Measurements from ENCODE around the gene CATSPER4. TPM values are rescaled to one million over a fixed set of nuclear protein-coding genes. Genes with fewer than 3 reads are reported as not detected.

The CATSPER4 gene
- not detected for polyA plus RNA-seq (2012; ENCODE audit: missing spikeins)

GRCh38 chr1:26190373-26190987, at the start of gene CATSPER4:
Gene CATSPER4 (plus strand): TSS chr1:26190602. CDS start chr1:26190628, 26 bp downstream.
- no peak for FAIRE-seq
- no peak for TF ChIP-seq TAF1 (IDR thresholded peaks at IDR 0.05; ENCODE audit: borderline replicate concordance, low read depth, low read length)
- TF ChIP-seq POLR2AphosphoS5 (IDR thresholded peaks at IDR 0.05; ENCODE audit: low read depth, low read length) = no peak
- no peak for TF ChIP-seq POLR2A (IDR thresholded peaks at IDR 0.05; ENCODE audit: low read depth, low read length)
- DNase-seq (ENCODE audit: insufficient read length) = no peak

GRCh38 chr1:26142159-26142558, 48.2 kb upstream of the CATSPER4 start:
- FAIRE-seq (no peak), DNase-seq (ENCODE audit: insufficient read length) (no peak)
- TF ChIP-seq POLR2AphosphoS5 (IDR thresholded peaks at IDR 0.05; ENCODE audit: low read depth, low read length) (no peak), POLR2A (IDR thresholded peaks at IDR 0.05; ENCODE audit: low read depth, low read length) (no peak), TAF1 (IDR thresholded peaks at IDR 0.05; ENCODE audit: borderline replicate concordance, low read depth, low read length) (no peak)

DNA sequence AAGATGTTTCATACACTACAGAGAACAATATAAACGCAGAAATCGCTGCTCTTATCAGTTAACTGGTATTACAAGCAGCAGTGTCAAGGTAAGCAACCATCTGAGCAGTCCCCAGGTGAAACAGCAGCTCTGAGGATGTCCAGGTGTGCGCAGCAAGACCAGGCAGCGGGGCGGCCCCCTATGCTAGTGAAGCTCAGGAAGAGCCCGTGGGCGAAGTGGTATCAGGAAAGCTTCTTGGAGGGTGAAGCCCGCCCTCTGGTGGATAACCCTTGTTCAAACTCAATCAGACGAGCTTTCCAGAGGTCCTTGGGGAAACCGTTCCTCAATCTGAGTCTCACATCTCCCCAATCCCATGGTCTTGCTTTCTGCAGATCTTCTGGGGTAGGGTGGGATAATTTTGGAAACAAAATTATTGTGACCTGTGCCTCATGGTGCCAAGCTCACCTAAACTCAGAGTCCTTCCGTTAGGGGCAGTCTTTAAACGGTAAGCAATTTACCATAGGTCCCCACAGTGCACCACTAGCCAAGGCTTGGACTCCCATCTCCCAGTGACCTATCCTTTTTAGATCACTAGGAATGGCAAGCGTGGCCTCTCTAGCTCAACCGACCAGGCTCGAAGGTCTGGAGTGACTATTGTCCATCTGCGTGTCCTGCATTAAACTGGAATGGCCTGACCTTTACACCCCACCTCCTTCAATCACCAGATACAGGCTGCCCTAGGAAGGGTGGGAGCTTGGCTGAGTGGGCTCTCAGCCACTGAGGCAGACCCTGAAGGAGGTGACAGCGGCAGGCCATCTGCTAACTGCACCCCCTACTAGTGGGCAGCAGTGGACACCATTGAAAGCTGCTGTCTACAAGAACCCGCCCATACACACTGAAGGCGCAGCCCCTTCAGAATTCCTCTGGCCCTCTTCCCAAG, 45.1 kb upstream of the CATSPER4 start:
- TF ChIP-seq POLR2AphosphoS5 (IDR thresholded peaks at IDR 0.05; ENCODE audit: low read depth, low read length) (no peak), TAF1 (IDR thresholded peaks at IDR 0.05; ENCODE audit: borderline replicate concordance, low read depth, low read length) (no peak), POLR2A (IDR thresholded peaks at IDR 0.05; ENCODE audit: low read depth, low read length) (no peak)
- no peak for DNase-seq (ENCODE audit: insufficient read length)
- FAIRE-seq = peak; percentile 90

- FAIRE-seq (no peak), DNase-seq (ENCODE audit: insufficient read length) (no peak)
- TF ChIP-seq TAF1 (IDR thresholded peaks at IDR 0.05; ENCODE audit: borderline replicate concordance, low read depth, low read length) (no peak), POLR2AphosphoS5 (IDR thresholded peaks at IDR 0.05; ENCODE audit: low read depth, low read length) (no peak), POLR2A (IDR thresholded peaks at IDR 0.05; ENCODE audit: low read depth, low read length) (no peak)
Observed at GRCh38 chr1:26145960-26146294, 44.5 kb upstream of the CATSPER4 start.

GRCh38 chr1:26148887-26149286, 41.5 kb upstream of the CATSPER4 start:
- no peak for DNase-seq (ENCODE audit: insufficient read length)
- no peak for FAIRE-seq
- TF ChIP-seq POLR2AphosphoS5 (IDR thresholded peaks at IDR 0.05; ENCODE audit: low read depth, low read length) (no peak), POLR2A (IDR thresholded peaks at IDR 0.05; ENCODE audit: low read depth, low read length) (no peak), TAF1 (IDR thresholded peaks at IDR 0.05; ENCODE audit: borderline replicate concordance, low read depth, low read length) (no peak)

DNA sequence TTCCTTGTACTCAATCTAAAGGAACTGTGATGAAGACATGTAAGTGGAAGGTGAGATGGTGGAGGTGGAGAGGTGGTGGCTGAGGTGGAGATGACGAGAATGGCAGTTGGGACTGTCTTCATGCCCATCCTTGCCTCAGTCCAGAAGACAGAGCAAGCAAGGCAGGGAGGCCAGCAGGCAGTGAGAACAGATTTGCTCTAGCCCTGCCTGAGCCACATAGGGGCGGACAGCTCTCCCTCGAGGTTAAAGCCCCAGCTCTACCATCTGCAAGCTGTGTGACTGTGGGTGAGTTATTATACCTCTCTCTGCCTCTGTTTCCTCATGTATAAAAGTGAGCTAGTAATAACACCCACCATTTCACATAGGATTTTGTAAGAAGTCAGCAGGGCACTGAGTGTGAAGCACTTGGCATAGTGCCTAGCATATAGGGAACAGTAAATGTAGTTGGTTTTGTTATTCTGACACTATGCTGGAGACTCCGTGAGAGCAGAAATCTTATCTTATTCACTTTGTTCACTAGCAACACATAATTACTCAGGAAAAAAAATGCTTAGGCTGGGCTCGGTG, 36.4 kb upstream of the CATSPER4 start:
- no peak for FAIRE-seq
- TF ChIP-seq POLR2A (IDR thresholded peaks at IDR 0.05; ENCODE audit: low read depth, low read length) (no peak), TAF1 (IDR thresholded peaks at IDR 0.05; ENCODE audit: borderline replicate concordance, low read depth, low read length) (no peak), POLR2AphosphoS5 (IDR thresholded peaks at IDR 0.05; ENCODE audit: low read depth, low read length) (no peak)
- no peak for DNase-seq (ENCODE audit: insufficient read length)

DNA sequence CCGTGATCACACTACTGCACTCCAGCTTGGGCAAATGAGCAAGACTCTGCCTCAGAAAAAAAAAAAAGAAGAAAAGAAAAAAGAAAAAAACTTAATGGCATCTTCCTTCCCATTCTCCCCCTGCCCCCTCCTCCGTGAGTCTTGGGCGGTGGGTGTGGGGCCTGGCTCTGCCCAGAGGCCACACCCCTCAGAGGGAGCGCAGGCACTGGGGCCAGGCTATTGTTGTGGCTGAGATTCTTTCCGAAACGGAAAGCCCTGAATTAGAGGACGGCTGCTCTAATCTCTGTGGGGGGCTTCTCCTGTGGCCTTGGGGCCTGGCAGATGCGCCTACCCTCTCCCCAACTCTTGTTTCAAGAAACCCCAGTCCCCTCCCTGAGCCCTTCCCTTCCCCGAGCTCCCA, 35.7 kb upstream of the CATSPER4 start:
- TF ChIP-seq POLR2AphosphoS5 (IDR thresholded peaks at IDR 0.05; ENCODE audit: low read depth, low read length) (no peak), POLR2A (IDR thresholded peaks at IDR 0.05; ENCODE audit: low read depth, low read length) (no peak), TAF1 (IDR thresholded peaks at IDR 0.05; ENCODE audit: borderline replicate concordance, low read depth, low read length) (no peak)
- DNase-seq (ENCODE audit: insufficient read length) (no peak), FAIRE-seq (no peak)

- no peak for TF ChIP-seq TAF1 (IDR thresholded peaks at IDR 0.05; ENCODE audit: borderline replicate concordance, low read depth, low read length)
- FAIRE-seq (no peak), DNase-seq (ENCODE audit: insufficient read length) (no peak)
Observed at GRCh38 chr1:26155370-26156284, 34.8 kb upstream of the CATSPER4 start.

DNA sequence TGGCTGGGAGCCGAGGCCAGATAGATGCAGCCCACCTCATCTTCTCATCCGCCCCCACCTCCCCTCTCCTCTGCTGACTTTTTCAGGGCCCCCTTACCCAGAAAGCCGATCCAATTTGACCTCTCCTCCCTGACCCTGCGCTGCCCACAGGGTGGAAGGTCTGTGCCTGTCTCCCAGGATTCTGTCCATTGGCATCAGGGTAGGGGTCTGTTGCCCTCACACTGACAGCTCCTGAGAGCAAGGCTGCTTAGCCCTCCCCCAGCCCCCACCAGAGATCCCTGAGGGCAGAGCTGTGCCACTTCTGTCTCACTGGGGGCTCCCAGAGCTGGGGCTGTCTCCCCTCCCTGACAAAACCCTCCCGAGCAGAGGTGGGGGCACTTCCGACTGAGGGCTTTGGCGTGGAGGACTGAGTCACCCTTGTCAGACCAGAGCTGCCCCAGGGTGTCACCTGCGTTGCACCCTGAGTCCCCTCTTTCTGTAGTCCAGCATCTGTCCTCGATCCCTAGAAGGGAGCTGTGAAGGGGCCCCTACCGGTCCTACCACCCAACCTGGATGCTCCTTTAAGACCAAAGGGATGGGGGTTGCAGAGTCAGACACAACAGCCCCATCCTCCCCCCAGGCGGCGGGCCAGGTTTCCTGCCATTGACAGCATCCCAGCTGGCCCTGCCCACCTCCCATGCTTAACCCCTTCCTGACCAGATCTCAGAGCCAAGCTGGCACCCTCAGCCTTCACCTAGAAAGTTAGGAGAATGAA, 33.9 kb upstream of the CATSPER4 start:
- no peak for TF ChIP-seq TAF1 (IDR thresholded peaks at IDR 0.05; ENCODE audit: borderline replicate concordance, low read depth, low read length)
- TF ChIP-seq POLR2AphosphoS5 (IDR thresholded peaks at IDR 0.05; ENCODE audit: low read depth, low read length) = no peak
- no peak for TF ChIP-seq POLR2A (IDR thresholded peaks at IDR 0.05; ENCODE audit: low read depth, low read length)
- FAIRE-seq (no peak), DNase-seq (ENCODE audit: insufficient read length) (no peak)

GRCh38 chr1:26158271-26158907, 32.0 kb upstream of the CATSPER4 start:
- no peak for TF ChIP-seq POLR2A (IDR thresholded peaks at IDR 0.05; ENCODE audit: low read depth, low read length)
- TF ChIP-seq POLR2AphosphoS5 (IDR thresholded peaks at IDR 0.05; ENCODE audit: low read depth, low read length) = no peak
- no peak for TF ChIP-seq TAF1 (IDR thresholded peaks at IDR 0.05; ENCODE audit: borderline replicate concordance, low read depth, low read length)
- no peak for FAIRE-seq
- DNase-seq (ENCODE audit: insufficient read length) = no peak
